ENCODE results near the gene SOX1. TPM values are rescaled to one million over a fixed set of nuclear protein-coding genes. Genes with fewer than 3 reads are reported as not detected.

Gene SOX1
- total and polyA plus RNA-seq, 2 donors (not counting 1 experiment from before 2014, with no cell fraction given), result not detected

- Histone ChIP-seq H3K27me3 (replicated peaks in 1 of 4; ENCODE audit: control extremely low read depth in 1 of 4, control insufficient read depth in 3 of 4, insufficient read depth in 4 of 4, low read length in 3 of 4) (no peaks in the 10 kb centered on the region), H3K27ac (ENCODE audit: low read length in 2 of 2) (no peak overlapping the region), H3K4me3 (ENCODE audit: control extremely low read depth in 1 of 5, extremely low read depth in 1 of 5, insufficient read depth in 1 of 5, low read depth in 2 of 5, low read length in 4 of 5) (no peak overlapping the region), H3K9me3 (ENCODE audit: control extremely low read depth in 1 of 3, control insufficient read depth in 2 of 3, insufficient read depth in 1 of 3, low read length in 2 of 3) (peaks cover 0 to 16% (median 0%) of the 10 kb centered on the region in 3 donors), H4K20me1 (ENCODE audit: control insufficient read depth, insufficient read depth, low read length, poor library complexity, severe bottlenecking) (no peaks in the 10 kb centered on the region), H3K4me2 (replicated peaks; ENCODE audit: low read depth, low read length, poor library complexity, severe bottlenecking) (no peak overlapping the region), H3K4me1 (ENCODE audit: control insufficient read depth in 2 of 2, insufficient read depth in 2 of 2, low read length in 2 of 2) (no peaks in the 10 kb centered on the region), H3K36me3 (replicated peaks in 1 of 2; ENCODE audit: control extremely low read depth in 1 of 2, control insufficient read depth in 1 of 2, extremely low read depth in 1 of 2, insufficient read depth in 2 of 2, low read length in 1 of 2) (no peaks in the 10 kb centered on the region), H3K9ac (ENCODE audit: low read length) (no peak overlapping the region), H2AFZ (ENCODE audit: insufficient read depth, low read depth, low read length, poor library complexity, severe bottlenecking) (no peak overlapping the region), H3K79me2 (ENCODE audit: control insufficient read depth, insufficient read depth, low read length) (no peaks in the 10 kb centered on the region)
- H3K4me3 Mint-ChIP-seq, result no peak overlapping the region
- H3K4me1 Mint-ChIP-seq, result no peaks in the 10 kb centered on the region
- no peaks in the 10 kb centered on the region for H3K9me3 Mint-ChIP-seq (ENCODE audit: insufficient read depth)
- no peak overlapping the region for H3K27ac Mint-ChIP-seq
- 80% methylated on average over 19 of the region's 20 CpGs for WGBS (ENCODE audit: insufficient coverage)
- ChIA-PET CTCF (no interaction called here), POLR2A (no interaction called here)
- DNase-seq, result no peak
- H3K27me3 Mint-ChIP-seq, result peaks cover 31% of the 10 kb centered on the region
- no peak for TF ChIP-seq CTCF (IDR thresholded peaks at IDR 0.05)
- no peak for TF ChIP-seq EZH2 (IDR thresholded peaks at IDR 0.05; ENCODE audit: borderline replicate concordance, insufficient read depth, low read depth, low read length, poor library complexity, severe bottlenecking)
- no peak for ATAC-seq (ENCODE audit: low read depth)
- intact Hi-C loops (cut with micrococcal nuclease), result no loop called here
Measured at GRCh38 chr13:112115403-112116091, 48.6 kb downstream of the SOX1 start.

- H3K9ac ChIP-seq (ENCODE audit: low read length), result no peak overlapping the region
- peaks cover 0 to 16% (median 0%) of the 10 kb centered on the region in 3 donors for H3K9me3 ChIP-seq (ENCODE audit: control extremely low read depth in 1 of 3, control insufficient read depth in 2 of 3, insufficient read depth in 1 of 3, low read length in 2 of 3)
- no peak overlapping the region for H3K4me3 Mint-ChIP-seq
Measured at GRCh38 chr13:112116187-112116950, 49.4 kb downstream of the SOX1 start.

More at GRCh38 chr13:112116187-112116950, 49.4 kb downstream of the SOX1 start:
- Mint-ChIP-seq H3K27ac (no peak overlapping the region), H3K9me3 (ENCODE audit: insufficient read depth) (no peaks in the 10 kb centered on the region), H3K4me1 (no peaks in the 10 kb centered on the region), H3K27me3 (peaks cover 24% of the 10 kb centered on the region)
- Histone ChIP-seq H3K4me2 (replicated peaks; ENCODE audit: low read depth, low read length, poor library complexity, severe bottlenecking) (no peak overlapping the region), H3K79me2 (ENCODE audit: control insufficient read depth, insufficient read depth, low read length) (no peaks in the 10 kb centered on the region), H3K4me3 (ENCODE audit: control extremely low read depth in 1 of 5, extremely low read depth in 1 of 5, insufficient read depth in 1 of 5, low read depth in 2 of 5, low read length in 4 of 5) (no peak overlapping the region), H2AFZ (ENCODE audit: insufficient read depth, low read depth, low read length, poor library complexity, severe bottlenecking) (no peak overlapping the region), H3K27ac (ENCODE audit: low read length in 2 of 2) (no peak overlapping the region), H3K27me3 (replicated peaks in 1 of 4; ENCODE audit: control extremely low read depth in 1 of 4, control insufficient read depth in 3 of 4, insufficient read depth in 4 of 4, low read length in 3 of 4) (no peaks in the 10 kb centered on the region), H3K36me3 (replicated peaks in 1 of 2; ENCODE audit: control extremely low read depth in 1 of 2, control insufficient read depth in 1 of 2, extremely low read depth in 1 of 2, insufficient read depth in 2 of 2, low read length in 1 of 2) (no peaks in the 10 kb centered on the region), H3K4me1 (ENCODE audit: control insufficient read depth in 2 of 2, insufficient read depth in 2 of 2, low read length in 2 of 2) (no peaks in the 10 kb centered on the region), H4K20me1 (ENCODE audit: control insufficient read depth, insufficient read depth, low read length, poor library complexity, severe bottlenecking) (no peaks in the 10 kb centered on the region)
- no peak for DNase-seq
- POLR2A ChIA-PET, result no interaction called here
- TF ChIP-seq EZH2 (IDR thresholded peaks at IDR 0.05; ENCODE audit: borderline replicate concordance, insufficient read depth, low read depth, low read length, poor library complexity, severe bottlenecking), result no peak
- CTCF ChIA-PET, result no interaction called here
- 84% methylated on average over 18 of the region's 22 CpGs for WGBS (ENCODE audit: insufficient coverage)
- ATAC-seq (ENCODE audit: low read depth), result no peak
- intact Hi-C loops (cut with micrococcal nuclease), result no loop called here

All from B cell (primary cell).